Stomach (tissue), 9 donors: ENCODE results near the gene AFF1. TPM values are rescaled to one million over a fixed set of nuclear protein-coding genes. Genes with fewer than 3 reads are reported as not detected.
A peak's percentile ranks its signal among the peaks of the same experiment; 100 is the strongest.

Experiments used
- DNase-seq, 2 donors: peaks; one replicate each; pipeline versions ENCODE4 v3.0.0 to v3.0.0-alpha.2; 2013 to 2019
- H3K27ac ChIP-seq, 5 donors: fragments of 200-600 bp in 4 of 5; sonication (generic) in 4 of 5; one replicate each; pipeline ENCODE4 v1.5.1; 2013 to 2019; ENCODE audit warnings: mild to moderate bottlenecking in 1 of 5, moderate library complexity in 1 of 5
- H3K27me3 ChIP-seq, 3 donors: fragments of 200-600 bp; sonication (generic); one replicate each; pipeline ENCODE4 v1.5.1; 2017 to 2019; ENCODE audit warnings: mixed run types in 1 of 3
- H3K36me3 ChIP-seq, 4 donors: fragments of 200-600 bp; sonication (generic); 1 replicate in 3 of 4; 2 replicates in 1 of 4; pipeline ENCODE4 v1.5.1; 2016 to 2019
- H3K4me1 ChIP-seq, 4 donors: fragments of 200-600 bp; sonication (generic); one replicate each; pipeline ENCODE4 v1.5.1; 2016 to 2019
- H3K4me3 ChIP-seq, 4 donors: fragments of 200-600 bp; sonication (generic) in 3 of 4; one replicate each; pipeline ENCODE4 v1.5.1; 2016 to 2019; ENCODE audit warnings: mild to moderate bottlenecking in 1 of 4
- H3K9me3 ChIP-seq, 4 donors: fragments of 200-600 bp; sonication (generic); one replicate each; pipeline ENCODE4 v1.5.1; 2016 to 2019
- CTCF ChIP-seq, 7 experiments: fragments of 450-650 bp in 4 of 7; fragments of 200-600 bp in 3 of 7; sonication (generic) in 3 of 7; IDR thresholded peaks; one replicate each; pipeline ENCODE4 v1.5.1; 2016 to 2019; ENCODE audit warnings: antibody characterized with exemption in 7 of 7, control low read depth in 2 of 7, mild to moderate bottlenecking in 1 of 7
- EP300 ChIP-seq: sonication (generic); formaldehyde crosslinking; IDR thresholded peaks from one replicate; pipeline ENCODE4 v1.6.1; 2017; ENCODE audit warnings: antibody characterized with exemption
- POLR2A ChIP-seq, 4 donors: fragments of 450-650 bp; IDR thresholded peaks; one replicate each; pipeline ENCODE4 v1.6.1; 2016; ENCODE audit warnings: antibody characterized with exemption in 4 of 4, control low read depth in 2 of 4, mild to moderate bottlenecking in 1 of 4, moderate library complexity in 1 of 4
- POLR2AphosphoS5 ChIP-seq, 3 donors: sonication (generic); formaldehyde crosslinking; IDR thresholded peaks; one replicate each; pipeline ENCODE4 v1.6.1; 2016; ENCODE audit warnings: antibody characterized with exemption in 3 of 3
- WGBS, 5 donors: extraction: QIAGEN DNeasy Blood & Tissue Kit in 3 of 5; methylation state at CpG; one replicate each; pipeline versions ENCODE4 v1.1.5 to v1.1.7; 2013 to 2018; 5-methylcytosine and 5-hydroxymethylcytosine counted together
- intact Hi-C: fragments of 100-400 bp; cut with DNase I; formaldehyde crosslinking; loops from one replicate; pipeline ENCODE4 v1.15.1; 2023; ENCODE audit warnings: low total_unique reads
- polyA plus RNA-seq, 3 donors: library from polyadenylated mRNA; stranded (reverse); fragments of 200-250 nt; gene quantifications; one replicate each; pipeline ENCODE4 v1.2.3, GENCODE V29; 2013
- total RNA-seq, 5 donors: library from RNA; depleted of rRNA; stranded (reverse); fragments of >200 nt; gene quantifications; one replicate each; pipeline versions ENCODE4 v1.1.0 to v1.2.3, GENCODE V29; 2014 to 2016
- donor health status: healthy with polysubstance abuse.
- donor health status: Bipolar disorder and iron deficiency.
- donor health status: healthy.

The AFF1 gene
- total and polyA plus RNA-seq, 8 donors, result 6.9 to 177 (median 59.1) TPM

DNA sequence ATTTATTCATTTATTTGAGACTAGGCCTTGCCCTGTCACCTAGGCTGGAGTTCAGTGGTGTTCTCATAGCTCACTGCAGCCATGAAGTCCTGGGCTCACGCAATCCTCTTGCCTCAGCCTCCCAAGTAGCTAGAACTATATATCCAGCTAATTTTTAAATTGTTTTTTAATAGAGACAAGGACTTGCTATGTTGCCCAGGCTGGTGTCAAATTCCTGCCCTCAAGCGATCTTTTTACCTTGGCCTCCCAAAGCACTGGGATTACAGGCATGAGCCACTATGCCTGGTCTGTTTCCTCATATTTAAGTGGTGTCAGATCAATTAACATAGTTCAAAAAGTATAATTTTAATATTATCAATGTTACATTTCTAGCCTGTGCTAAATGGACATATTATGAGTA lies 68.5 kb downstream of the AFF1 start:
- Histone ChIP-seq H3K27ac (no peak overlapping the region), H3K9me3 (no peaks in the 10 kb centered on the region), H3K27me3 (no peaks in the 10 kb centered on the region), H3K36me3 (no peaks in the 10 kb centered on the region), H3K4me1 (peaks cover 4 to 42% (median 35%) of the 10 kb centered on the region in 4 donors), H3K4me3 (no peak overlapping the region)
- TF ChIP-seq POLR2AphosphoS5 (IDR thresholded peaks at IDR 0.05) (no peak), POLR2A (IDR thresholded peaks at IDR 0.05) (no peak), CTCF (IDR thresholded peaks at IDR 0.05) (no peak), EP300 (no peak)
- intact Hi-C loops, result no loop called here
- WGBS, 5 donors, result 90 to 100% (median 96%) methylated on average over 2 of the region's 2 CpGs
- no peak for DNase-seq

GRCh38 chr4:87005369-87005689 lies 70.5 kb downstream of the AFF1 start:
- peaks cover 10 to 47% (median 41%) of the 10 kb centered on the region in 4 donors for H3K4me1 ChIP-seq
- peak overlapping the region in 4 of 5 donors; percentile 94 to 97 (median 96) for H3K27ac ChIP-seq
- no peaks in the 10 kb centered on the region for H3K9me3 ChIP-seq
- no peaks in the 10 kb centered on the region for H3K36me3 ChIP-seq
- intact Hi-C loops, result no loop called here
- no peaks in the 10 kb centered on the region for H3K27me3 ChIP-seq
- peak overlapping the region in 1 of 4 donors; percentile 66 for H3K4me3 ChIP-seq
- no peak for DNase-seq
- WGBS, 5 donors, result 80 to 92% (median 88%) methylated on average over 1 of the region's 1 CpG
- no peak for TF ChIP-seq POLR2AphosphoS5 (IDR thresholded peaks at IDR 0.05)
- no peak for TF ChIP-seq POLR2A (IDR thresholded peaks at IDR 0.05)
- TF ChIP-seq CTCF (IDR thresholded peaks at IDR 0.05), result no peak
- TF ChIP-seq EP300, result no peak

- no peaks in the 10 kb centered on the region for H3K27me3 ChIP-seq
- peak overlapping the region; percentile 66 to 81 (median 80) for H3K4me3 ChIP-seq
- peak overlapping the region; percentile 89 to 97 (median 95) for H3K27ac ChIP-seq
- no peaks in the 10 kb centered on the region for H3K9me3 ChIP-seq
- peaks cover 10 to 47% (median 46%) of the 10 kb centered on the region in 4 donors for H3K4me1 ChIP-seq
- WGBS, 5 donors, result 8 to 13% (median 11%) methylated on average over 16 of the region's 16 CpGs
- no peak for TF ChIP-seq POLR2A (IDR thresholded peaks at IDR 0.05)
- no peak for TF ChIP-seq POLR2AphosphoS5 (IDR thresholded peaks at IDR 0.05)
- TF ChIP-seq EP300, result no peak
- no peak for TF ChIP-seq CTCF (IDR thresholded peaks at IDR 0.05)
- no peaks in the 10 kb centered on the region for H3K36me3 ChIP-seq
- intact Hi-C loops, result no loop called here
- no peak for DNase-seq
Observed at GRCh38 chr4:87005690-87006425, 71.0 kb downstream of the AFF1 start.

- TF ChIP-seq POLR2A (IDR thresholded peaks at IDR 0.05) (no peak), POLR2AphosphoS5 (IDR thresholded peaks at IDR 0.05) (no peak)
- peaks cover 10 to 52% (median 51%) of the 10 kb centered on the region in 4 donors for H3K4me1 ChIP-seq
- intact Hi-C loops, result no loop called here
Observed at GRCh38 chr4:87006426-87006675, 71.5 kb downstream of the AFF1 start.

More at GRCh38 chr4:87006426-87006675, 71.5 kb downstream of the AFF1 start:
- H3K27me3 ChIP-seq, result no peaks in the 10 kb centered on the region
- no peaks in the 10 kb centered on the region for H3K36me3 ChIP-seq
- peak overlapping the region; percentile 94 to 98 (median 96) for H3K27ac ChIP-seq
- no peak for DNase-seq
- peak overlapping the region; percentile 66 to 81 (median 80) for H3K4me3 ChIP-seq
- H3K9me3 ChIP-seq, result no peaks in the 10 kb centered on the region
- 0% methylated on average over 9 of the region's 9 CpGs for WGBS, 5 donors
